Measurements from ENCODE around the gene USP53. TPM values are rescaled to one million over a fixed set of nuclear protein-coding genes. Genes with fewer than 3 reads are reported as not detected.

USP53 gene
- 7.0 to 11.8 TPM (median 9.1 TPM) in 5 replicates for total RNA-seq (2022; extraction: Qiagen RNA extraction)

DNA sequence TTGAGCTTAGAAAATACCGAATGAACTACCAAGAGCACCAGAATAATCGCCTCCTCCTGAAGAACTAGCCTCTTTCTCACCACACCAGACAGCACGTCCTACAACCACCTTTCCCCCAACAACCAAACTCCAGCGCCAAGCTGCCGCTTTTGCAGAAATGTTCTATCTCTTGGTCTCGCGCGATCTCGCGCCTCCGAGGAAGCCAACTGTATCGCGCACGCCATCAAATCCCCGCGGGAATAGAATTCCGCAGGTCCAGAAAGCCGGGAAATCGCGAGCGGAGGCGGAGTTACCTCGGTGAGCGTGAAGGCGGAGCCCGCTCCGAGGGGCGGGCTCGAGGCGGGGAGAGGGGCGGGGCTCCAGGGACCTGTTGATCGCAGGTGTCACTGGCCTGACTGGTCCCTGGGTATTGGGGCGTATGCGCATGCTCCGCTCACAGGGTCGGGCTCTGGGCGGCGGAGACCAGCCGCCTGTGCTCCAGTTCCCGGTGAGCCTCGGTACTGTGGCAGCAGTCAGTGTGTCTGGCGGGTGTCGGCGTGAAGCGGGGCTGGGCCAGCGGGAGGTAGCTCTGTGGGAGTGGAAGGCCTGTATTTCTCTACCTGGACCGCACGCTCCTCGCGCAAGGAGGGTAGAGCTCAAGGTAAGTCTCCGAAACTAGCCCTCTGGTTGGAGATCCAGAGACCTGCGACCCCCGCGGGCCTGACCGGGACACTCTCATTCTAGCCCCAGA, at the start of gene USP53:
Gene USP53 (plus strand): TSS at position 480 of the 730 bp plus-strand sequence. CDS start 27,047 bp downstream, outside the sequence.

DNA sequence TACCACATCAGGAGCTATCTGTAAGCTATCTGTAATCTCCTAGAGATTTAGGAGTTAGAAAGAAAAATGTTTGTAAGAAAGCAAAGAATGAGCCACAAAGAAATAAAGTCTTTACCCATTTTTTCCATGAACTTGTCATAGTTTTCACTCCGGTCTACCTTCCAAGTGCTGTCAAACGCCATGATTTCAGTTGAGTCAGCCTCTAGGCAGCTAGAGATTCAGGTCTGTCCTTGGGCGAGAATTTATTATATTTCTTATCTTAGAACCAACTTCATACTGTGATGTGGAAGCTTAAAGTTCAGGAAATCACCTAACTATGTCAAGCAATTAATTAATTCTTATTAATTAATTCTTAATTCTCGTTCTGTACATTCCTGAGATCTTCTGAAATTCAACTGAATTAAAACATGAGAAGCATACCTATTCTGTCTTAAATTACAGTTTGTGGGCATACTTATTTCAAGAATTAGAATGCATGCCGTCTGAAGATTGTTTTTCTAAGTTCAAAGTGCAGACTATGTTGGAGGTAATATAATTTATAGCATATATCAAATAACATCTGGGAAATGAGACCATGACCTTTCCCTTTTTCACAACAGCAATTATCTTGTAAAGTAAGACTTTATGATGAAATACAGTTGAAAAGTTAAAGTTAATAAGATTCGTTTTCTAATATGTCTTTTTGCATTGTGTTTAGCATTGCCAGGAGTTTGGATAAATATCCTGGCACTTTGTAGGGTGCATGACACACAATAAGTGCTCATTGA, 109.6 kb downstream of the USP53 start, which contains the start of gene FABP2:
Gene FABP2 (minus strand): TSS at position 218 of the 767 bp plus-strand sequence. CDS start 36 bp downstream, at position 182.

Other genes starting within 250 kb of the USP53 start
- not detected in 5 replicates for gene MYOZ2, start 76.9 kb upstream of the USP53 start, total RNA-seq (2022; extraction: Qiagen RNA extraction)
- not detected in 5 replicates for gene FABP2, start 109.4 kb downstream of the USP53 start, total RNA-seq (2022; extraction: Qiagen RNA extraction)